Measurements from ENCODE around the gene ZBBX. TPM values are rescaled to one million over a fixed set of nuclear protein-coding genes. Genes with fewer than 3 reads are reported as not detected.

The ZBBX gene
- total and polyA plus RNA-seq, 2 of the 8 experiments (the other 6 are each of a cell fraction or from before 2014, with no cell fraction given) = 0.17 to 0.84 TPM

GRCh38 chr3:167203062-167203461 lies 177.0 kb downstream of the ZBBX start (continued):
- TF ChIP-seq TAF1 (IDR thresholded peaks at IDR 0.05; ENCODE audit: low read depth, low read length) = no peak
- no peak for TF ChIP-seq NANOG (IDR thresholded peaks at IDR 0.05; ENCODE audit: insufficient read depth, low read depth, low read length, poor library complexity, severe bottlenecking)
- no peak for TF ChIP-seq KDM4A (IDR thresholded peaks at IDR 0.05; ENCODE audit: low read depth, low read length, severe bottlenecking)
- TF ChIP-seq CBX5 (IDR thresholded peaks at IDR 0.05; ENCODE audit: low read depth, low read length) = no peak
- no peak for TF ChIP-seq CHD7 (IDR thresholded peaks at IDR 0.05; ENCODE audit: insufficient replicate concordance, low read length)
